HS-27A (cell line): Measurements from ENCODE around the gene ZBTB16.
"Not testable (repeated sequence)": the region's sequence is repeated elsewhere in the genome, so short reads cannot be mapped to it uniquely, and the experiment has no call there.

Source experiments
- DNase-seq: peaks from one replicate; pipeline ENCODE4 v3.0.0-alpha.2; 2012; ENCODE audit warnings: low read depth, missing footprints

Gene ZBTB16

GRCh38 chr11:114042234-114042633 is 17.3 kb upstream of the ZBTB16 start:
- no peak for DNase-seq

GRCh38 chr11:114044042-114044871 is 15.3 kb upstream of the ZBTB16 start:
- DNase-seq, result no peak

- DNase-seq, result no peak
Observed at GRCh38 chr11:114047327-114047726, 12.2 kb upstream of the ZBTB16 start.

GRCh38 chr11:114049050-114049449 is 10.5 kb upstream of the ZBTB16 start:
- no peak for DNase-seq

DNA sequence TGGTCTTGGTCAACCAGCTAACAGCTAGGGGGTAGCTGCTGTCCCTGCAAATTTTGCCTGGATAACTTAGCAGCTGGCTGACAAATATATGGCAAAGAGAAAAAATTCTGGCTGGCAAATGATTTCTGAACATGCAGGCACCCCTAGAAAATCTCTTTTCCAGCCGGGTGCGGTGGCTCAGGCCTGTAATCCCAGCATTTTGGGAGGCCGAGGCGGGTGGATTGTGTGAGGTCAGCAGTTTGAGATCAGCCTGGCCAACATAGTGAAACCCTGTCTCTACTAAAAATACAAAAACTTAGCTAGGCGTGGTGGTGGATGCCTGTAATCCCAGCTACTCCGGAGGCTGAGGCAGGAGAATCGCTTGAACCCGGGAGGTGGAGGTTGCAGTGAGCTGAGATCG is 9.7 kb upstream of the ZBTB16 start:
- DNase-seq, result not testable (repeated sequence)

DNA sequence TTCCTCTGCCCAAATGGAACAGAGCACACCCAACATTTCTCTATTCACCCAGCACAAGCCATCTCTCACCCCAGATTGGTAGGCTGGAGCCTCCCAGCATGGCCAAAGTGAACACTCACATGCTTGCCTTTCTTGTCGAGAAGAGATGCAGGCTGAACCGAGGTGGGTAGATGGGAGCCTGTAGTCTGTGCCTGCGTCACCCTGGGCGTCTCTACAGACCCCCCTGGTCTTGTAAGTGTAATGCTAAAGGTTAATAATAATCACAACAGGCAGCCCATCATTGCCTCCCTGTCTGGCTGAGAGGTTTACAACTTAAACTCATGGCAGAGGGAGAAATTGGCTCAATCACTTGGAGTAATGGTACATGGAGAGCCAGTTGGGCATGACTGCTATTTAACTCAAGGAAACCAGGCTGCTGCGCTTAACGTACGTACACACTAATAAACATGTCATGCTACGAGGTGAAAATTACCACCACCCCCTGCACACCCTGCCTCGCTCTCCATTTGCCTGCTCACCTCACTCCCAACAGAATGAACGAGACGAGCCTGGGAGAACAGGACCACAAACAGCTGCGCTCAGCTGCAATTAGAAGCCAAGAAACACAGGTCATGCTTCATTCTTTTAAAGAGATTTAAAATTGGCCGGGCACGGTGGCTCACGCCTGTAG is 9.1 kb upstream of the ZBTB16 start:
- DNase-seq, result no peak

- no peak for DNase-seq
Observed at GRCh38 chr11:114051558-114051957, 8.0 kb upstream of the ZBTB16 start.

DNA sequence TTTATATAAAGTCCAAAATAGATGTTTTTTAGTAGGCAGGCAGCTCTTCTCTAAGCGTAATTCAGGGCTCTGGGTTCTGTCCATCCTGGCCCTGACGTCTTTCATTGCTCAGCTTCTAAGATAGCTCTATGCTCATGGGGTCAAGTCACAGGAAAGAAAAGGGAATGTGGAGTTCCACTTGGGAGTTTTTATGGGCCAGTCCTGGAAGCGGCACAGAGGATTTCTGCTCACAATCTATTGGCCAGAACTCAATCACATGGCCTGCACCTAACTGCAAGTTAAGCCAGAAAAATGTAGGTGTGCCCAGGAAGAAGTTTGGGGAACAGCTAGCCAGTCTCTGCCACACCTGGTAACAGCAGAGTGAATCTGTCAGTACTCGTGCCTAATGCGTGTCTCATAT is 7.4 kb upstream of the ZBTB16 start:
- no peak for DNase-seq

DNA sequence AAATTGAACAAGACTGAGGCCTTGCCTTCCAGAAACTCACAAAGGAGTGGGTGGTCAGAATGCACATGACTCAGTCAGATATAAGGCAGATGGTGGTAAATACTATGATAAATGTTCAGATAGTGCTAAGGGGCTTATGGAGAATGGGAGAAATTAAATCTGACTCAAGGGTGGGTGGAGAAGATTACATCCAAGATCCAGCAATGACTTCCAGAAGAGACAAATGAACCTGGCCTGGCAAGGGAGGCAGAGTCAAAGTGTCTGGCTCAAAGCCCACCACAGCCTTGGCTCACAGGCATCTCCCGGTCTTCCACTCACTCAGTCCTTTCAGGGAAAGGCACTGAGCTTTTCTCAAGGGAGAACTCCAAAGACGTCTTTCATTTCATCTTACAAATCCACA is 6.1 kb upstream of the ZBTB16 start:
- no peak for DNase-seq

GRCh38 chr11:114054806-114055205 is 4.7 kb upstream of the ZBTB16 start:
- no peak for DNase-seq

DNA sequence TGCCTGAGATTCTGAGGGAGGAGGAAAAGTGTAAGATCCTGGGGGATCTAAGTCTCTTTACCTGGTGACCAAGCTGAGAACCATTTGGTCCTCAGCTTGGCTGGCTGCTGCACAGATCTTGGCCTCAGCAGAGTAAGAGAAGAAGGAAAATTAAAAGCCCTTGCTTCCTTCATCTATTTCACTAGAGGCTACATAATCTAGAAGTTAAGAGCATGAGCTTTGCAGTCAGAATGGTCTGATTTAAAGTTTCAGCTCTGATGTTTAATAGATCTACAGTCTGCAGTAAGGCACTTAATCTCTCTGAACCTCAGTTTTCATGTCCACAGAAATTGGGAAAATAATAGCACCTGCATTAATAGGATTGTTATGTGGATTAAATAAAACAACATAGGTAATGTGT is 3.1 kb upstream of the ZBTB16 start:
- no peak for DNase-seq

DNA sequence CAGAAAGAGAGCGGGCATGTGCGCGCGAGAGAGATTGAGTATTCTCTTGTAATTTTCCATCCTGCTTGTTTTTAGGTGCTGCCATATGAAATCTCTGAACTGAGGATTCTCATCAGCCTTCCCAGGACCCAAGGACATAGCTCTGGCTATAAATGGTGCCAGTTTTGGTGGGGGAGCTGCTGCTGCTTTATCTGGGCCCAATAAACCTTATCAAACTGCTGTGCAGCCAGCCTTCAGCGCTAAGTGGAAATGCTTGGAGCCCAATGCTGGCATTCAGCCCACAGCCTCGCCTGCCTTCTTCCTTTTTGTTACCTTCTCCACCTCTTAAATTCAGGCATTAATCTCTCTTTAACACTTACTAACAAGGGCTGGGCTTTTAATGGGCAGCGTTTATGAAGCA is 2.4 kb upstream of the ZBTB16 start:
- DNase-seq, result no peak

GRCh38 chr11:114057605-114058004 is 1.9 kb upstream of the ZBTB16 start:
- no peak for DNase-seq

- DNase-seq, result no peak
Observed at GRCh38 chr11:114058026-114058706, 1.3 kb upstream of the ZBTB16 start.

DNA sequence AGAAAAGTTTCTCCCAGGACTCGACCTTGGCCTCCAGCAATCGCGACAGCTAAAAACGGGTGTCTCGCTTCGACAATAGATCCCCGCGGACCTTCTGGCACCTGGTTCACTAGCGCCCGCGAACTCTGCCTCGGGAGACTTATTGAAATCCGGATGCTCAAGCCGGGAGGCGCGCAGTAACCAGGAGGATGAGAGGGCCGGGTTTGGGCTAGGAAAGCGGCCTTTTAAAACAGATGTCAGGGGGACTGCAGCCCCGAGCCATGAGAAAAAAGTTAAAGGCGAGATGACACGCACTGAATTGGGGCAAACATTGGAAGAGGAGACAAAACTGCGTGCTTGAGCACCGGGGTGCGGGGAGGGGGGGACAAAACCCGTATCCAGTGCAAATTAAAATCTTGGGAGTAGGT is 637 bp upstream of the ZBTB16 start:
- no peak for DNase-seq

GRCh38 chr11:114059984-114060391 is 477 bp downstream of the ZBTB16 start:
- DNase-seq, result no peak

GRCh38 chr11:114060392-114061047 is 1.0 kb downstream of the ZBTB16 start:
- DNase-seq, result no peak

DNA sequence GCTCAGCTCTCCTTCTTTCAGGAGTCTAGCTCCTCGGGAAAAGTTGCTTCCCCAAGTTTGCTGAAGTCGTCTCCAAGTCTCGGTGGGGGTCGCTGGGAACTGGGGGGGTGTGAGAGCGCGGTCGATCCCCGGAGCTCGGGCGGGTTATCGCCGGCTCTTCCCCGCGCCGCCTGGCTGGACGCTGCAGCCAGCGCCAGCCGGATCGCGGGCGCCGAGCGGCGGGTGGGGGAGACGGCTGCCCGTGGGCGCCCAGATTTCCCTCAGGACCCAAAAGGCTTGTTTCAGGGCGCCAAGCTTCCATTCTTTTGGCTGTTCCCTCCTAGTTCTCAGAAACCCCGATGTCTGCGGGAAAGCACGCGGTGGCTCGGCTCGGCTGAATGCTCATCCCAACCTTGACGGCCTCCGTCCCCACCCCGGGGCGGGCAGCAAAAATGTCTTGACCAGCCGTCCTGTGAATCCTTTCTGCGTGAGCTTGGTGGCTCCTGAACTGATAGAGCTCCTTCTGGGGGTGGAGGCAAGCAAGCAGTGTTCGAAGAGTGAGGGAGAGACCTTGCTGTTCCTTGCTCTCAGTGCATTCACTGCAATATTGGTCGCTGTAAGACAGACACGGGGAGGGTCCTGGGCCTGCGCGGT is 1.7 kb downstream of the ZBTB16 start:
- no peak for DNase-seq

DNA sequence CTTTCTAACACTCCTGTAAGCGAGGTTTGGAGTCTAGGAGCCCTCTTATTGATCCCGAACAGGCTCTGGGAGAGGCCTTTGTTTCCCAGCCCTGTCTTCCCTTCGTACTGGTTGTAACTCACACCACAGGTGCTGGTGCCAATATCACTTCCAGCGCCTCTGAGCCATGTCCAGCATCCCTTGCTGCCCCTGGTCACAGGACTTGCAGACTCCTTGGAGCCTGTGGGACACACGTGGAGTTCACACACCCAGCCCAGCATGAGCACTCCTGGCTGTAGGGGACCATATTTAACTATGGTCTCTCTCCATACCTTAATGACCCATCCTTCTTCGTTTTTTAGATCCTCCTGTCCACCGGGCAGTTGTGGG is 2.2 kb downstream of the ZBTB16 start:
- no peak for DNase-seq

GRCh38 chr11:114062272-114062671 is 2.8 kb downstream of the ZBTB16 start:
- DNase-seq, result no peak

- DNase-seq, result no peak
Observed at GRCh38 chr11:114063149-114063828, 3.8 kb downstream of the ZBTB16 start.

GRCh38 chr11:114063829-114064201 is 4.3 kb downstream of the ZBTB16 start:
- DNase-seq, result no peak
